NCI-H2196 treated with DMSO at 0.1 percent for 48 hours (cell line): ENCODE data around the gene ARNT2.

ENCODE experiments used
- DNase-seq: peaks from one replicate; lab custom pipeline; 2025; ENCODE audit not compliant: unreplicated experiment; lab: John Stamatoyannopoulos, UW

The ARNT2 gene

GRCh38 chr15:80569656-80570055 lies 165.5 kb downstream of the ARNT2 start:
- no peak for DNase-seq

DNA sequence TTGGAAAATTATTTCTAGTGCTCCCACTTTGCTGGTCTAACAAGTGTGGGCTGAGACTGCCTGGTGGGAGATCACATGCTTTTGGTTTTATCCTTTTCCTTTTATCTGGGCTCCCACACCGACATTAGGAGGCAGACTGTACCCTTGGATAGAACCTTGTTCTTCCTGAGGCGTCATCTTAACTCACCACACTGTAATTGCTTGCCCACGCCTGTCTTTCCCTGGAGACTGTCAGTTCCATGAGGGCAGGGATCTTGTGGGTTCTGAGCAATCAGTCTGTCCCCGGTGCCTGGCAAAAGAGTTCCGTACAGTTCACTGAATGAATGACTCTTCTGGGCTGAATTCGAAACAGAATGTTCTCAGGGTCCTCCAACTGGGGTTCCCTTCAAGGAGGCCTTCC lies 166.4 kb downstream of the ARNT2 start:
- no peak for DNase-seq

- no peak for DNase-seq
Observed at GRCh38 chr15:80572337-80572736, 168.2 kb downstream of the ARNT2 start.

- no peak for DNase-seq
Observed at GRCh38 chr15:80573606-80574005, 169.4 kb downstream of the ARNT2 start.

DNA sequence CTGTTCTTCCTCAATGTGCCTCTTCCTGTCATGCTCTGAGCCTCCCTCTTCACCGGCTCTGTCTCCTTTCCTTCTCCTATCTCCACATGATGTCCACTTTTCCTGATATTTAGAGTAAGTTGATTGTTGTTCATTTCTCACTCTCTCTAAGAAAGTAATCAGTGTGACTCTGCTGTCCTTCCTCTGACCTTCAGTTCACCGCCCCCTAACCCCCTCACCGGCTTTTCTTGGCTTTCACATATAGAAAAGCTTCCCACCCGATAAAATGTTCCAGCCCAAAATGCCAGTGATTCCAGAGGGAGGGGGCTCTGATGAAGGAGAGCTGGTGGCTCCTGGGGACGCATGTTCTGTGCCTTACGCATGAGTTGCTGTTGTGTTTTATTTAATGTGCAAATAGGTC lies 170.4 kb downstream of the ARNT2 start:
- DNase-seq = no peak

GRCh38 chr15:80576519-80577090 lies 172.4 kb downstream of the ARNT2 start:
- DNase-seq = no peak

DNA sequence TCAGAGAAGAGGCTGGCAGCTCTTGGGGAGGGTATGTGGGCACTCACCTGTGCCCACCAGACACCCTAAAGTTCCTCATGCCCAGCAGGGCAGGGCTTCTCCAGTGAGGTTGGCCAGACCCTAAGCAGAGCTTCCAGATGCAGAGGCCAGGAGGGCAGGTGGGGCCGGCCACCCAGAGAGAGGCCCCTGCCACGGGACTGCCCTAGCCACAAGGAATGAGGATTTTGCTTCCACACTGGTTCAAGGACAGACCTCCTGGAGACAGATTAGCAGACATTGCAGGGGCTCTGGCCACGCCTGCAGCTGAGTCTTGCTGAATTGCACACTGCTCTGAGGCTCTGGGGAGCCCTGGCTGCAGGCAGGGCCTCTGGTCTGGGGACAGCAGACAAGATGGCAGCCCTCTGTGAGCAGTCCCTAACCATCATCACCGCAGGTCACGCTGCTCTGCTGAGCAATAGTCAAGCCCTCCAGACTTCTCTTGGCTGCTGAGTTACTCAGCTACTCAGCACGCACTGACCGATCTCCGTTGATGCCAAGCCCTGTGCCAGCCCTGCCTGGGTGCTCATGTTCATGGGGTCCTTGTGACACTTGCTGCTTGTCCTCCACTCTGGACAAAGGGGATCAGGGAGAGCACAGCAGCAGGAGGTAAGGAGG lies 173.5 kb downstream of the ARNT2 start:
- DNase-seq = no peak

DNA sequence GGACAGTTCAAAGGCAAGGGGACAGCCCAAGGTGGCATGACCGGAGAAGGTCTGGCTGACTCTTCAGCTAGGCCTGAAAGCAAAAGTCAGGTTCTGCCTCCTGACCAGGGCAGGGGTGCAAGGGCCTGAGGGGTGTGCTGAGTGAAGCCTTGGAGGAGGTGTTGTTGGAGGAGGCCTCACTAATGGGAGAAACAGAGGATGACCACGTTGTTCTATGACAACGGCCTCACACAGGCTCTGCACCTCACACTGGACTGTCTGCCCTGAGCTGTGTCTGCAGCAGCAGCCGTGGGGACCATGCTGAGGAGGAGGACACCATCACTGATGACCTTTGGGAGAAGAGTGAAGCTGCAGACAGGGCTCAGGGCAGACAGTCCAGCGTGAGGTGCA lies 174.0 kb downstream of the ARNT2 start:
- no peak for DNase-seq

GRCh38 chr15:80578871-80579270 lies 174.7 kb downstream of the ARNT2 start:
- DNase-seq = no peak

DNA sequence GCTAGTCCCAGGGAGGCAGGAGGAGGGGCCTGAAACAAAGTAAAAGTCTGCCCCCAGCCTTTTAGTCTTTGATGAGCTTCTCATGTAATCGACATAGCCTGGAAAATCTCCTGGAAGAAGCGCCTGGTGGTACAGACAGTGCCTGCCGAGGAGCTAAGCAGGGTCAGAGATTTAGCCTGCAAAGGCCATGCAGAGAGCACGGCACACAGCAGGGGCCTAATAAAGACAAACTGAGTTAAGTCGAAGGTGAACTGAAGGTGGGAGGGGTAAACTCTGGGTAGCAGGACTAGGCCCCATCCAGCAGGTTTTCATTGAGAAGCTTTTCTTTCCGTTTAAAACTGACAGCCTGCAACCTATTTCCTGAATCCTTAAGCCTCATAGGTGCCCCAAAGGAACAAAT lies 175.4 kb downstream of the ARNT2 start:
- DNase-seq = no peak

GRCh38 chr15:80580106-80580505 lies 175.9 kb downstream of the ARNT2 start:
- no peak for DNase-seq

GRCh38 chr15:80580536-80581260 lies 176.5 kb downstream of the ARNT2 start:
- DNase-seq = no peak

GRCh38 chr15:80581976-80582375 lies 177.8 kb downstream of the ARNT2 start:
- DNase-seq = no peak

GRCh38 chr15:80582816-80583423 lies 178.7 kb downstream of the ARNT2 start:
- no peak for DNase-seq

- DNase-seq = no peak
Observed at GRCh38 chr15:80584561-80584964, 180.4 kb downstream of the ARNT2 start.

DNA sequence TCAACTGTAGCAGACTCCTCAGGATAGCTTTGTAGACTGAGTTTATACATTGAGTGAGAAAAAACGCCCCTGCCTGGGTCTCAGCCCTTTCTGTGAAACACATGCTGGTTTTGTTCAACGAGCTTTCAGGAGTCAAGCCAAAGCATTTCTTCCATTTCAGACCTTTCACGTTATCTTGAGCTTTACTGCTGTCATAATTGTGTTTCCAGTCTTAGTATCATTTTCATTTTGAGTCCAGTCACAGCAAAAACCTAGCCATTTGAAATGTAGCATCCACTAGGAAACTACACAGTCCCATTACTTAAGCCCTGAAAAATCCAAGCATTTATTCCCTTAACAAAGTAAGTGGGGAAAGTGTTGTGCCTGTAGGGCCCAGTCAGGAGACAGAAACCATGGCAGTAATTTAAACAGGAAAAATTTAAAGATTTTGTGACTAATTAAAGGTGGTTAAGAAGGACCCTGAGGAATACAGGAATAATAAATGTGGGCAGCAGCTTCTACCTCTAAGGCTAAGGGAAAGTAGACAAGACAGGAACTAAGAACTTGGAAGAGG lies 180.9 kb downstream of the ARNT2 start:
- DNase-seq = no peak

DNA sequence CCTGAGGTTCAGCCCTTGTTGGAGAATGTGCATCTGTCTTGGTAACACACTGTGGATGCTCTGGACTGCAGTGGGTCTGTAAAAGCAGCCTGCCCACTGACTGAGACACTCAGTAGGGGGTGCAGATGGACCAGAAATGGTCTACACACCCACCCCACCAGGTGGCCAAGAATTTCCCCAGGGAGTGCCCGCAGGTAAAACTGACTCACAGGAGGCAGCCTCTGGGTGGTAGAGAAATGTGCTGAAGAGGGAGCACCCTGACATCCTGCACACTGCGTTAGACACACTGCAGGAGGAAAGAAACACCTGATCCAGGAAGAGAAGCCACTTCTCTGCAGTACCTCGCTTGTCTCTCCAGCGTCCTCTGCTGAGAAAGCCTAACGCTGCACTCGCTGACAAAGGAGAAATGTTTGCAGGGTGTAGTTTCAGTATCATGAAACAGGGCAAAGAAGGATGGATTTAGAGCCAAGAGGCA lies 181.4 kb downstream of the ARNT2 start:
- no peak for DNase-seq

DNA sequence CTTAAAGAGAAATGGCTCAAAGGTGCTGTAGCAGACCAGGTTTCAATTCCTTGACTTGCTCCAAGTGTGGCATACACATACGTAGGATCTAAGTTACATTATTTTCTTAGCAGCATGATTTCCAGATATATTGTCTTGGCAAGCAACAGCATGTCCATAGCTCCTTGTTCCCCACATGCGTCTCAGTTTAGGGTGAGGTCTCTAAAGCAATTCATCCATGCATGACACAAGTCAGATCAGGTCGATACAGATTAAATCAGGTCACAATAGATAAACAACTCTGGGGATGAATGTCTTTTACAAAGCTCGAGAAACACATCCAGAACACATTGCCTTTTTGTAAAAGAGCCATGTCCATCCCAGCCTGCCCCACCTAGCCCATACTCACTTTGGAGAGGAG lies 182.0 kb downstream of the ARNT2 start:
- DNase-seq = no peak

- no peak for DNase-seq
Observed at GRCh38 chr15:80587007-80587406, 182.8 kb downstream of the ARNT2 start.

GRCh38 chr15:80587816-80588456 lies 183.8 kb downstream of the ARNT2 start:
- no peak for DNase-seq

GRCh38 chr15:80588801-80589200 lies 184.6 kb downstream of the ARNT2 start:
- DNase-seq = no peak
